Raji (cell line): ENCODE measurements around the gene SNUPN.

Experiments used
- POLR2A ChIP-seq: IDR thresholded peaks from 2 replicates; pipeline ENCODE4 v1.6.1; 2011; ENCODE audit warnings: low read depth, low read length, control low read depth; ENCODE audit not compliant: insufficient read depth

The SNUPN gene

GRCh38 chr15:75583701-75584100, 41.8 kb downstream of the SNUPN start:
- no peak for TF ChIP-seq POLR2A

GRCh38 chr15:75578948-75579920, 46.3 kb downstream of the SNUPN start, which contains the start of gene PTPN9:
TSS of gene PTPN9 (minus strand) at chr15:75579315. CDS start at chr15:75578776, 539 bp downstream.
- TF ChIP-seq POLR2A, result peak; percentile 52; the same call in 1 of the 2 replicates

DNA sequence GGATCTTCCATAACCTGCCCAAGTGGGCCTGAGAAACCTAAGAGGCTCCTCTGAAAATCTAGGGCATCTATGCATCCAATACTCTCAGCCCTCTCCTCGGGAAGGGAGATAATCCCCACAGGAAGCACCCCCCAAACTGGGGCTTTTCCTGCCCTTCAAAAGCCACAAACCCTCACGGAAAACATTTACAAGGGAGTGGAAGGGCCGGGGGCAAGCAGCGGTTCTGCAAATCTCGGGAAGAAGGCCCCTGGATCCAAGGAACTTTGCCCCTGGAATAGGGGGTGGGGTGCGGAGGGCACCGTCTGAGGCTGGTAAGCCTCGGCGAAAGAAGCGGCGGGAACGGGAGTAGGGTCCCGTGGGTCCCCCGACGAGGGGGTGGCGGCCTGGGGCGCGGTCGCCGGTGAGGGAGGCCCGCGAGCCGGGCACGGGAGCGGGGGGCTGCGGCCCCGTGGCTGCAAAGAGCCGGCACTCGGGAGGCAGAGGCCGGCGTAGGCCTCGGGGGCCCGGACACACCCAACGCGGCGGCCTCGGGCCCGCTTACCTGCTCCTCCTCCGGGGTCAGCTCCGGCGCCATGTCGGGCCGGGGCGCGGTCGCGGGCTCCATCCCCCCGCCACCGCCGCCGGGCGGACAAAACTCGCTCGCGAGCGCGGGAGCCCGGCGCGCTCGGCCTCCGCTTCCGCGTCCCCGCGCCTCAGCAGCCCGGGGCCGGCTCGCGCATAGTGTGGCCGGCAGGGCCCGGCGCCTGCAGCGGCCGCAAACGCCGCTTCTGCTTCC, 47.2 kb downstream of the SNUPN start:
- TF ChIP-seq POLR2A, result no peak; the same call in 1 of the 2 replicates

DNA sequence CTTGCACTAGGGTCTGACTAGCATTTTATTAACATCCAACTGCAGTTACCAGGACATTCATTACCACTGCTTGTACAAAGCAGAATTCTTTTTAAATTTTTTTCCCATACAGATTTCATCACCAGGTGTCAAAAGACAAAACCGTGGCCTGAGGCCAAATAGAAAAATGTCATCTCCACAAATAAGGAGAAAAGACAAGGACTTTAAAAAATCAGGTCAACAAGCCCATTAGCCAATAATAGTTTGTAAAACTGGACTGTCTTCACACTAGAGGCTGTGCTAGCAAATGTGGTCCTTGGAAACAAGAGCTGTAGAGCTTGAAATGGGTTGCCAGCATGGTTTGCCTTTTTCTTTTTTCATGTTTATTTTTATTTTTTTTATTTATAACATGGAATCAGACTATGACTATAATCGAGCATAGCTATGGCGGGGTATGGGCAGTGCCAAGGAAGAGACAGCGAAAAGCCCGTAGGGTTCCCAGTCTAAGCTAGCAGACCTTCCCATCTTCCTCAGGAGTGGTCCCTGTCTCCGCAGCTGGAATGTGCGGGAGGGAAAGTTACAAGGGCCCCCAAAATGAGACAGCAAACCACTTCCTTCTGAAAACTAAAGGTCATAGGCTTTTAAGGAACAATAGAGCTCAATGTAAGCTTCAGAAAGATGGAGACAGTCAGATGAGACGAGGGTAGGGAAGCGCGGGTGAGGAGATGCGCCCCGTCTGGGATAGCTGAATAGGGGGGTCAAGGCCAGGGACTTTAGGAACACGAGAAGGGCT, 47.9 kb downstream of the SNUPN start:
- TF ChIP-seq POLR2A, result no peak

DNA sequence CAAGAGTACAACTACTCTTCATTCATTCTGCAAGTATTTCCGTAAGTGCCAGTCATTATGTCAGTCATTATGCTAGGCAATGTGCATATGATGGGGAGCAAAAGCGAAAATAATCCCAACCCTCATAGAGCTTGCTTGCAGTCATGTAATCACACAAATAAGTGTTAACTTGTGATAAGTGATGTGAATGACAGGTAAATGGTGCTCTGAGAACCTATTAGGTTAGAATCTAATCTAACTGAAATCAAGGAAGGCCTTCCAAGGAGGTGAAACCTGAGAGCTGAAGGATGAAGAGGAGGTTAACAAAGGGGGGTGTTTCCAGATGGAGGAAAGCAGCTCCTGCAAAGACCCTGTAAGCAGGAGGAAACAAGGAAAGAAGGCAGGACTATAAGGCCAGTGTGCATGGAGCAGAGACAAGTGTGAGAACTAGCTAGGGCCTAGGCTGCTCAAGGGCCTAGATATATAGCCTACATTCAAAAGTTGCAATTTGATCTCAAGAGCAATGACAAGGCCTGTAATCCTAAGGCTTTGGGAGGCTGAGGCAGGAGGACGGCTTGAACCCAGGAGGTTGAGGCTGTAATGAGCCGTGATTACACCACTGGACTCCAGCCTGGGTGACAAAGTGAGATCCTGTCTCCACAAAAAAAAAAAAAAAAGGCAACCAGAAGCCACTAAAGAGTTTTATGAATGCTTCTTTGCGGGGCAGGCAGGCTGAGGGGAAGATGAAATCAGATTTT, 51.7 kb downstream of the SNUPN start:
- TF ChIP-seq POLR2A, result no peak

GRCh38 chr15:75570126-75570845, 55.2 kb downstream of the SNUPN start:
- TF ChIP-seq POLR2A, result no peak

DNA sequence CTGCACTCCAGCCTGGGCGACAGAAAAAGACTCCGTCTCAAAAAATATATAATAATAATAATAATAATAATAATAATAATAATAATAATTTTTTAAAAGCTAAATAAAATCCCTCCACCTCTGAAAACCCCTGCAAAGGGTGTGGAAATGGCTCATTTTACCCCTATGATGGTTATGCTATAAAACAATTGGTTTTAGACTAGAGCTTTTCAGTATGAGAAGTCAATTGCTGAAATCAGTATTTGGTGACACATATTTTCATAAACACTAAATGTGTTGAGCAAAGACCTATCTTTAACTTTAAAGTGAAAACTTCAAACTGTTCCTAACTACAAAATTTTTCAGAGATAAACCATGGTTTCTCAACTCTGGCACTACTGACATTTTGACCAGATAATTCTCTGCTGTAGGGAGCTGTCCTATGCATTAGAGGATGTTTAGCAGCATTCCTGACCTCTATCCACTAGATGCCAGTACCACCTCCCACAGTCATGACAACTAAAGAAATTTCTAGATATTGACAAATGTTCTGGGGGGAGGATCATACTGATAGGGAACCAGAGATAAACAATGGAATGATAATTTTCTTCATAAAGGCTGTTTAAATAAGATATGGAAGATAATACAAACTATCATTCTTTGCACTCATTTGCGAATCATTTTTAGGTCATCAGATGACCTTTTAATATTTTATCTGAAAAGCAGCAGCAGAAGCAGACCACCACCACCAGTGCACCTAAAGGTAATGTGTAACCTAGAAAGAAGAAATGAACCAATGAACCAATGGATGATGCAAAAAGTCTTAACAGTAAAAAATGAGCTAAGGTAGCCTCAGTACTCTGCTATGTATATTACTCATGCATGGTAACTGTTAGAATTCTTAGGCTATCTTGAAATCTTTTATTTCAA, 60.2 kb downstream of the SNUPN start:
- TF ChIP-seq POLR2A, result no peak

- no peak for TF ChIP-seq POLR2A
Measured at GRCh38 chr15:75561888-75562287, 63.6 kb downstream of the SNUPN start.

DNA sequence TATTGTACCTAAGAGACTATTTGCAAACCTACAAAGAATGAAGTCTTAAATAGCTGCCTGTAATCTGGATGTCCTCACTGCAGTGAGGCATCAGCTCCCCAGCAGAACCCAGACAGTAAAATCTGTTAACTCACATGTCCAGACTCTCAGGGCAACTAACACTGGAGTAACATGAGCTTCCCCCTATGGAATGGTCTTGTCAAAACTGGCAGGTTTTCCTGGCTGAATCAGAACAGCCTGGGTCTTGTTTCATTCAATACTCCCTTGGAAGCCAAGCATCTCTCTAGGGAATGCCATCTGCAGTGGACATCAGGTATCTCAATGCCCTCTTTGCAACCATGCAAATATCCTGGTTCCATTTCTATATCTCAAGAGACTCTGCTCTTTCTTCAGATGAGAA, 70.8 kb downstream of the SNUPN start:
- no peak for TF ChIP-seq POLR2A

DNA sequence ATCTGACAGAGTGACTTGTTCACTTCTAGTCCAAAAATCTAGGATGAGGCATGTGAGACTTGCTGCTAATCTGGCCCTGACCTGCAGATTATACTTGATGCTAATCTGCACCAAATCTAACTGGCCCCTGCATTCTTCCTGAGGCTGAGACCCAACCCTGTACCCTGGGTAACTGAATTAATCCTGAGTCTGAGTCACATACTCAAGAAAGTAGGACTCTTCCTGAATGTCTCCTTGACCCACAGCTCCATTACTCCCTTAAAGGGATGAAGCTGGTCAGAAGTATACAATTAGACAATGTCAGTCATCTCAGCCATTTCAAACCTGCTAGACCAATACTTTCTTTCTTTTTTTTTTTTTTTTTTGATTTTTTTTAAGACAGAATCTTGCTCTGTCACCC, 71.9 kb downstream of the SNUPN start:
- no peak for TF ChIP-seq POLR2A

DNA sequence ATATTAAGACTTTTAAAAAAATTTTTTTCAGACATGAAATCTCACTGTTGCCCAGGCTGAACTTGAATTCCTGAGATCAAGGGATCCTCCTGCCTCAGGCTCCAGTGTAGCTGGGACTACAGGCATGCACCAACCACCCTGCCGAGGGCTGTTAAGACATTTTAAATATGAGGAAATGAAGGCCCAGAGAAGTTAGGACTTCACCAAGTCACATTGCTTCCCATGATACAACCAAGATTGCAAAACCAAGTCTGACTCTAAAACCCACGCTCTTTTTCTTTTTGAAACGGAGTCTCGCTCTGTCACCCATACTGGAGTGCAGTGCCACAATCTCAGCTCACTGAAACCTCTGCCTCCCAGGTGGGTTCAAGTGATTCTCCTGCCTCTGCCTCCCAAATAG, 74.4 kb downstream of the SNUPN start:
- TF ChIP-seq POLR2A, result no peak
